ENCODE results near the gene DLGAP5.

- TF ChIP-seq EZH2 (IDR thresholded peaks at IDR 0.05; ENCODE audit: borderline replicate concordance, insufficient read depth, low read length, poor library complexity, severe bottlenecking) (no peak), EP300 (conservative IDR thresholded peaks at IDR 0.05; ENCODE audit: poor library complexity, severe bottlenecking) (no peak), SMC3 (conservative IDR thresholded peaks at IDR 0.05; ENCODE audit: poor library complexity) (no peak), CTCF (IDR thresholded peaks at IDR 0.05; ENCODE audit: poor library complexity, severe bottlenecking) (no peak)
These were observed 33.0 kb downstream of the DLGAP5 start for GRCh38 chr14:55158412-55158811.
